ENCODE measurements around the gene AKAP13.
"Not testable (repeated sequence)": the region's sequence is repeated elsewhere in the genome, so short reads cannot be mapped to it uniquely, and the experiment has no call there.

AKAP13 gene

GRCh38 chr15:85523530-85523929, 143.1 kb downstream of the AKAP13 start:
- no peak for FAIRE-seq
- no peak for DNase-seq (ENCODE audit: insufficient read length, low spot score)
- no peak for TF ChIP-seq CTCF (IDR thresholded peaks at IDR 0.05; ENCODE audit: insufficient read depth, missing control alignments)

GRCh38 chr15:85525755-85526154, 145.4 kb downstream of the AKAP13 start:
- DNase-seq (ENCODE audit: insufficient read length, low spot score) (no peak), FAIRE-seq (no peak)
- TF ChIP-seq CTCF (IDR thresholded peaks at IDR 0.05; ENCODE audit: insufficient read depth, missing control alignments) = no peak

GRCh38 chr15:85527895-85528294, 147.5 kb downstream of the AKAP13 start:
- FAIRE-seq = no peak
- DNase-seq (ENCODE audit: insufficient read length, low spot score) = no peak
- TF ChIP-seq CTCF (IDR thresholded peaks at IDR 0.05; ENCODE audit: insufficient read depth, missing control alignments) = no peak

GRCh38 chr15:85530079-85530478, 149.7 kb downstream of the AKAP13 start:
- DNase-seq (ENCODE audit: insufficient read length, low spot score) = no peak
- FAIRE-seq = no peak
- no peak for TF ChIP-seq CTCF (IDR thresholded peaks at IDR 0.05; ENCODE audit: insufficient read depth, missing control alignments)

- no peak for FAIRE-seq
- no peak for TF ChIP-seq CTCF (IDR thresholded peaks at IDR 0.05; ENCODE audit: insufficient read depth, missing control alignments)
- no peak for DNase-seq (ENCODE audit: insufficient read length, low spot score)
Measured at GRCh38 chr15:85531083-85531482, 150.7 kb downstream of the AKAP13 start.

- FAIRE-seq (no peak), DNase-seq (ENCODE audit: insufficient read length, low spot score) (no peak)
- TF ChIP-seq CTCF (IDR thresholded peaks at IDR 0.05; ENCODE audit: insufficient read depth, missing control alignments) = no peak
Measured at GRCh38 chr15:85532689-85533088, 152.3 kb downstream of the AKAP13 start.

GRCh38 chr15:85534031-85534430, 153.6 kb downstream of the AKAP13 start:
- no peak for TF ChIP-seq CTCF (IDR thresholded peaks at IDR 0.05; ENCODE audit: insufficient read depth, missing control alignments)
- DNase-seq (ENCODE audit: insufficient read length, low spot score) = no peak
- no peak for FAIRE-seq

- not testable (repeated sequence) for FAIRE-seq; DNase-seq (ENCODE audit: insufficient read length, low spot score)
Measured at GRCh38 chr15:85535533-85536330, 155.3 kb downstream of the AKAP13 start.

All from D721Med (cell line).